Measurements from ENCODE around the gene ACAA1.
"Not testable (repeated sequence)": the region's sequence is repeated elsewhere in the genome, so short reads cannot be mapped to it uniquely, and the experiment has no call there.

The ACAA1 gene, protein sequence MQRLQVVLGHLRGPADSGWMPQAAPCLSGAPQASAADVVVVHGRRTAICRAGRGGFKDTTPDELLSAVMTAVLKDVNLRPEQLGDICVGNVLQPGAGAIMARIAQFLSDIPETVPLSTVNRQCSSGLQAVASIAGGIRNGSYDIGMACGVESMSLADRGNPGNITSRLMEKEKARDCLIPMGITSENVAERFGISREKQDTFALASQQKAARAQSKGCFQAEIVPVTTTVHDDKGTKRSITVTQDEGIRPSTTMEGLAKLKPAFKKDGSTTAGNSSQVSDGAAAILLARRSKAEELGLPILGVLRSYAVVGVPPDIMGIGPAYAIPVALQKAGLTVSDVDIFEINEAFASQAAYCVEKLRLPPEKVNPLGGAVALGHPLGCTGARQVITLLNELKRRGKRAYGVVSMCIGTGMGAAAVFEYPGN

DNA sequence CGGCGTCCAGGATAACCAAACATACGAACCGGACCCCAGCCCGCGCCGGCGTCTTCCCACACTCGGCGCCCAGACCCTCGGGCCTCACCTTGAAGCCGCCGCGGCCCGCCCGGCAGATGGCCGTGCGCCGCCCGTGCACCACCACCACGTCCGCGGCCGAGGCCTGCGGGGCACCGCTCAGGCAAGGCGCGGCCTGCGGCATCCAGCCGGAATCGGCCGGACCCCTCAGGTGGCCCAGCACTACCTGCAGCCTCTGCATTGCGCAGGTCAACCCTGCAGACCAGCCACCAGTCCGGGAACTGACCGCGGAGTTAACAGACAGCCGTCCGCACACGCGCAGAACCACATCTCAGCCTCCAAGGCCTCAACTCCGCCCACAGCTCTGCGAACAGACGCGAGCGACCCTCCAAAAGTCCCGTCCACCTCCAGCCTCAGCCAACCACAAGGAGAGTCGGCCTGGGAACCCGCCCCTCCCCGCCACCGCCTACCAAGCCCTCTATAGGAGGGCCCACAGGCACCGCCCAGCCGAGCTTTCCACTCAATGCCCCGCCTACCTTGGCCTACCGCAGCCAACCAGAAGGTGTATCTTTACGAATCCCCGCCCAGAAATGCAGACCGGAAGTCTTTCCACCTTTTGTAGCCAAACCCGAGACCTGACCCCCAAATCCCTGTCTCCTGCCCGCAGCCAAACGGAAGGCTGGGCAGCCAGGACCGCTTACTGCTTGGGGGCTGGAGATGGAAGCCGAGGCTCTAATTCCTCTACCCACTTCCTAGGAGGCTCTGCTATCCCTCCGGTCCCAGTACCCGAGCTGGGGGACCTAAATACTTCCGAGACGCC lies at the start of gene ACAA1:
ACAA1 (minus strand) TSS at position 351 of the 838 bp plus-strand sequence; CDS start at position 259, 92 bp downstream.
- DNase-seq: peak; percentile 100

DNA sequence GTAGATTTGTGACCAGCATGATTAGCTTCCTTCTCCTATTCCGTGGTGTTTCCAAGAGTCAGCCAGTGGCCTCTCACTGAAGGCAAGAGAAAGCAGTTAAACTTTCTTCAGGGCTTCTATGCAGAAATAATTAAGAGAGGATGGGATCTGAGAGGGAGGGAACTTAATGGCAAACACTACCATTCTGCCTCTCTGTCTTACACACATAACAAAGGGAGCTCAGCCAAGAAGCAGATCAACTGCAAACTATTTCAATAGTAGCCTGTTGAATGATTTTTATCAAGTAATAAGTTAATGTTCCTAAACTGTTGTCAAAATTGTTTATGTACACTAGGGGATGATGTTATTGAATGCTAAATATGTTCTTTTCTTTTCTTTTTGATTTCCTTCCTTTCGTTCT lies 40.3 kb upstream of the ACAA1 start:
- no peak for DNase-seq

DNA sequence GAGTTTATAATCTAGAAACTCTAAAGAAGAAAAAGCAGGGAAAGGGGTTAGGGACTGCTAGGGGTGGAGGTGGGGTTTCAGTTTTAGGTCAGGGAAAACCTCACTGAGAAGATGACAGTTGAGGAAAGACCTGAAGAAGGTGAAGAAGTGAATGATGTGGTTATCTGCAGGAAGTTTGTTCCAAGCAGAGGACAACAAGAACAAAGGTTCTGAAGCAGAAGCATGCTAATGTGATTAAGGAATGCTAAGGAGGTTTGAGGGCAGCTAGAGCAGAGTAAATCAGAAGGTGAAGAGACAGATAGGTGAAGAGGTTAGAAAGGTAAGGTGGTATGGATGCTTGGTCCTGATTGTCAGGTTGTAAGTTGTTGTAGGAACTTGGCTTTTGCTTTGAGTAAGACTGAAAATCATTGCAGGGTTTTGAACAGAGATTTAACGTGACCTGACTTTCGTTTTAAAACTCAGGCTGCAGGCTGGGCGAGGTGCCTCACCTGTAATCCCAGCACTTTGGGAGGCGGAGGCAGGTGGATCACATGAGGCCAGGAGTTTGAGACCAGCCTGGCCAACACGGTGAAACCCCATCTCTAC lies 37.0 kb upstream of the ACAA1 start:
- DNase-seq: no peak

DNA sequence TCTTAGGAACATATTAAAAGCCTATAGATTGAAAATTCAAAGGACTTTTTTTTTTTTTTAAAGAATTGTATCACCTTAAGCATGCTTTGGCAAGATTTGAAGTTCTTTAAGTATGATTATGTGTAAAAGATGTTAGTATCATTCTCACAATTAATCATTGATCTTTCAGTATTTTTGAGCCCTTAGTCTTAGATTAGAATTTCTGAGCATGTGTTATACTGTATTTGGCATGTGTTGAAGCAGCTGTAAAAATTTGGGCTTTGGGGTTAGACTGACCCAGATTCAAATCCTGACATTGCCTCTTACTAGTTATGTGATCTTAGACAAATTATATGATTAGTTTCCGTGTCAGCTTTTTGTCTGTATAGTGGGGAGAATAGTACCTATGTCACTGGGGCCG lies 34.7 kb upstream of the ACAA1 start:
- no peak for DNase-seq

DNA sequence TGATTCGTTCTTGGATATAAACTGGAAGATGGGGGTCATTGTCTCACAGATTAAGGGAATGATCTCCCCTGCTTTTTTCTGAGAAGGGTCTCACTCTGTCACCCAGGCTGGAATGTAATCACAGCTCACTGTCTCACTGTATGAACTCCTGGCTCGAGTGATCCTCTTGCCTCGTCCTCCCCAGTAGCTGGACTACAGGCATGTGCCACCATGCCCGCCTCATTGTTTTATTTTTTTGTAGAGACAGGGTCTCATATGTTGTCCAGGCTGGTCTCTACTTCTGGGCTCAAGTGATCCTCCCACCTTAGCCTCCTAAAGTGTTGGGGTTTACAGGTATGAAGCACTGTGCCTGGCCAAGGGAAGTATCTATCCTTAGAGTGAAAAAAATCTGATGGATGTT lies 33.8 kb upstream of the ACAA1 start:
- no peak for DNase-seq

DNA sequence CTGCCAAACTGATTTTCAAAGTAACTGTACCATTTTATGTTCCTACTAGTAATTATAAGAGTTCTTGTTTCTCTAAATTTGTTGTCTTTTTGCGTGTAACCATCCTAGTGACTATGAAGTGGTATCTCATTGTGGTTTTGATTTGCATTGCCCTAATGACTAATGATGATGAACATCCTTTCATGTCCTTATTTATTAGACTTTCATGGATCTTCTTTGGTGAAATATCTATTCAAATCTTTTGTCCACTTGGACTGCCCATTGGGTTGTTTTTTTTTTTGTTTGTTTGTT lies 32.0 kb upstream of the ACAA1 start:
- no peak for DNase-seq

DNA sequence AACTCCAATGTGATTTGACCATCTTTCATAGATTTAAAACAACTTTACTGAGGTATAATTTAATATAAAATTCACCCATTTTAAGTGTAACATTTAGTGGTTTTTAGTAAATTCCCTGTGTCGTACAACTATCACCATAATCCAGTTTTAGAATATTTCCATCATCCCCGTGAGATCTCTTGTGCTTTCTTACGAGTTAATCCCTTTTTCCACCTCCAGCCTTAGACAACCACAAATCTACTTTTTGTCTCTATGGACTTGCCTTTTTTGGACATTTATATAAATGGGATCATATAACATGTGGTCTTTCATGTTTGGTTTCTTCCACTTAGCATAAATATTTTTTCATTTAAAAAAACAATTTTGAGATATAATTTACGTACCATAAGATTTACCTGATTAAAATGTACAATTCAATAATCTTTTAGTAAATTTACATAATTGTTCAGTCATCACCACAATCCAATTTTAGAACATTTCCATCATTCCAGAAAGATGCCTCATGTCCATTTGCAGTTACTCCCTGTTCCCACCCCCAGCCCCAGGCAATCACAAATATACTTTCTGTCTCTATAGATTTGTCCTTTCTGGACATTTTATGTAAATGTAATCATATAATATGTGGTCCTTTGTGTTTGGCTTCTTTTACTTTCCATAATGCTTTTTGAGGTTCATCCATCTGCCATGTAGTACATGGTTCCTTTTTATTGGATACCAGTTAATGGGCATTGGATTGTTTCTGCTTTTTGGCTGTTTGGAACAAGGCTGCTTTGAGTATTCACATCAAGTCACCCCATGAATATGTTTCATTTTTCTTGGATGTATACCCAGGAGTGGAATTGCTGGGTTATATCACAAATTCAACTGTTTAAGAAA lies 31.5 kb upstream of the ACAA1 start:
- no peak for DNase-seq

DNA sequence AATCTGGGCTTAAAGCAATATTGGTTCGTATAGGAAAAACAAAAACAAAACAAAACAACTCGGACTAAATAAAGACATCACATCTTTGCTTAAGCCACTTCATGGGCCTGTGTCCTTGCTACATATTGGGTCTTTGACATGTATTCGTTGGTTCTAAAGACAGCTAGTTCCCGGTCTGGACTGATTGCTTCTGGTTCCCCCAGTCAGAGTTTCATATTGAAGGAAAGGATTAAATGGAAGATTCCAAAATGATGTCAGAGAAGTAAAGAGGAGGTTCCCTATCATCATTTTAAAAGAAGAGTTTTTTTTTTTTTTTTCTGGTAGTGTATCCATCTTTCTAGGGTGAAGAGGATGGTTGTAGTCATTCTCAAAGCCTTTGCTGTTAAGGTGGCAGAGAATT lies 30.7 kb upstream of the ACAA1 start:
- DNase-seq: no peak

DNA sequence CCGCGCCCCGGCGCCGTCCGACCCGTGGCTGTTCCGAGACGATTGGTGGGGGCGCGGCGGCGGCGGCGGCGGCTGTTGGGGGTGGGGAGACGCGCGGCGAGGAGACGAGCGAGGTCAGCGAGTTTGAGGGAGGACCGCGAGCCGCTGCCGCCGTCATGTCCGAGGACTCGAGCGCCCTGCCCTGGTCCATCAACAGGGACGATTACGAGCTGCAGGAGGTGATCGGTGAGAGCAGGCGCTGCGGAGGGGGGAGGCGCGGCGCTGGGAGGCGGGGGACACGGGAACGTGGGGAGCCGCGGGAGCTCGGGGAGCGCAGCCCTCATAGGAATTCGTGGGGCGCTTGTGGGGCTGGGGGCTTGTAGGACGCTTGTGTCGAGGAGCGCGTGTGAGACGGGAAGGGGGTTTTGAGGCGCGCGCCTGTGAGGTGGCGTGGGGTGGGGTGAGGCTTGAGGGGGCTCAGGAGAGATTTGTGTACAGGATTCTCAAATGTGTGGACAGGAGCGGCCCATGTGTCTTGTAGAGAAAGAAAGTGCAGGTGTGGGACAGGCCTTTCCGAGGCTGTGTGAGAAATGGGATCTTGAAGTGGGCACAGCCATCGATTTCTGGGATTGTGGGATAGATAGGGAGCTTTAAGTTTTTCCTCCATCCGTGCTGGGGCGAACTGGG lies 28.9 kb upstream of the ACAA1 start:
- no peak for DNase-seq

DNA sequence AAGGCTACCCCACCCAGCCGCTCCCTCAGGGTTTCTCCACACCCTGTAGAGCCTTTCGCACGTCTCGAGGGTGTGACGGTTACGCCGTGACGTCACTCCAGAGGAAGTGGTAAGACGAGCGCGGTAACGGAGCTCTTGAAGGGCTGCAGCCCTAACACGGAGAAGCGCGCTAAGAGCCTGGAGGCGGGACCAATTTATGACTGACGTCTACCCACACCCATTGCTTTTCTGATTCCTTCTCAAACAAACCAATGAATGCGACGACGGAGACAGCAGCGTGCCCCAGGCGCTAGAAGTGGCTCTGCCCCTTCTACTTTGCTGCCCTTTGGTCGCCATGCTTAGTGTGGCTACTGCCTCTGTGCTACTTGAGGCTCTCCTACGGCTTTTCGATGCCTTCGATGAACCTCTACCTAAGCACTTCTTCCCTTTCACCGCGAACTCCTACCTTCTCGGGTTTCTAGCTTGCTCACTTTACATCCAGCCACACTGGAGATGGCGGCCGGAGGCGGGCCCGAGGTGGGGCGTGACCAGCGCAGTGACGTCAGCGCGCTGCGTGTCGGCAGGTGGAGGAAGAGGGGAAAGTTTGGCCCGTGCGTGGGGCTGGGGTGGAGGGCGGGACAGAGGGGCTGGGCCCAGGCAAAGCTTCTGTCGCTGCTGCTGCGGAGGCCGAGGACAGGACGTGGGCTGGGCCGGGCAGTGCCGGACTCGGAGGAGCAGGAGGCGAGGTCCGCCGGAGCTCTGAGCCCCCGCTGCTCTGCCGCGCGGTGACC lies 28.2 kb upstream of the ACAA1 start, which contains the start of gene OXSR1:
OXSR1 (plus strand) TSS at position 586 of the 770 bp plus-strand sequence. CDS start 340 bp downstream, outside the sequence.
- DNase-seq: peak; percentile 99

DNA sequence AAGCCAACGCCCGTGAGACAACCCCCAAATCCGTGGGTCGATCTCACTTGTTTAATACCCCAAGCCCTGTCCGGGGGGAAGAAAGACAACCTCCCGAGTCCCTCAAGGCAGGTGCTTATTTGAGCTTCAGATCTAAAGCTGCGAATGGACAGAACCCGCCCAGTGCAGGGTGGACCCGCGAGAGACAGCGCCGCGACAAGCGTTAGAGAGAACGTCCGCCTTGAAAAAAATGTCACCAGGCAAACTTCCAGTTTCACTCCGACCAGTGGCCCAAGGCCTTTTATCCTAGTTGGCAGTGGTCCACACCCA lies 27.7 kb upstream of the ACAA1 start:
- no peak for DNase-seq

DNA sequence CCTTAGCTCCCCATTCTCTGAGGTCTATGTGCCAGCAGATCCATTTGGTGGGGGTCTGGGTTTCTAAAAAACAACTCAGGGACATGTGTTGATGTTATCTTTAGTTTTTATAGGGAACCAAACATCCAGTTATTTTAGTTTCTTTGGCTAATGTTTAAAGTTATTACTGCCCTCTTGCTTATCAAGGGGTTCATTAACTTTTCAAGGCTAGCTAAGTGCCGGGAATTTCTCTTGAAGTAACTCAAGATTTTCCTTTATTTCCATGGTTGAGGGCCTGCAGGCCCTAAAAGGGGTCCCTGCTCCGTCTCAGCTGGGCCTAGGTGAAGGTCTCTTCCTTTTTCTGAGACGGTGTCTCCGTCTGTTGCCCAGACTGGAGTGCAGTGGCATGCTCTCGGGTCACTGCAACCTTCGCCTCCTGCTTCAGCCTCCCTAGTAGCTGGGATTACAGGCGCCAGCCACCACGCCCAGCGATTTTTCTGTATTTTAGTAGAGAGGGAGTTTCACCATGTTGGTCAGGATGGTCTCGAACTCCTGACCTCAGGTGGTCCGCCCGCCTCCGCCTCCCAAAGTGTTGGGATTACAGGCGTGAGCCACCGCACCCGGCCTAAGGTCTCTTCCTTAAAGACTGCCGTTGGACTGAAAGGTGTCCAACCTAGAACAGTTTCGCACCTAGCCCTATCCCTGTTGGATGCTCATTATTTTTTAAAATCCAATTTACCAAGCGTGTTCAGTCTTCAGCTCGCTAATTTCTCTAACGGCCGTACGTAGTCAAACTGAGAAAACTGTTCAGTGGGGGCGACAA lies 27.1 kb upstream of the ACAA1 start:
- DNase-seq: no peak

DNA sequence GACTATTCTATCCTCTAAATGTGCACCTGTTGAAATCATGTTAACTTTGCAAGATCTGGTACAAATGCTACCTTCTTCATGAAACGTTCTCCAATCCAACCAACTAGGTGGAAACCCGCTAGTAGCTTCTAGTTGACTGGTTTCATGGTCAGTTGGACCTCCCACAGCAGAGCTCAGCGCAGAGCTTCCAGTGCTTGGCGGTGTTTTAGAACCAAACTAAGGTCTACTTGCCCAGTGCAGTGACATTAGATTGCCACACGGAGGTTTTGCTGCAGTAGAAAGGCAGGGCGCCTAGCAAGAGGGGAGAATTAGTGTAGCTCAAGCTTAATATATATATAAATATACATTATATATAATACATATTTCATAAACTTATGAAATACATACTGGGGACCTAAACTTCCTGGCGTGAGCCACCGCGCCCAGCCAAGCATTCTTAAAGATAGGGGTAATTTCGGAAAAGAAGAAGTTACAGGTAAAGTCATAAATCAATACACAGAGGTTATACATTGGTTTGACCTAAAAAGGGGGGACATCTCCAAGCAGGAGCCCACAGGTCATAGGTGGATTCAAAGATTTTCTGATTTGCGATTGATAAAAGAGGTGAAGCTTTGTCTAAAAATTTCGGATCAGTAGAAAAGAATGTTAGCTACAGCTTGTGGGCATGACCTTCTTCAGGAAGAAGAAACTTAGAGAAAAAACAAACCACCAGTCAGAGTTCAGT lies 26.4 kb upstream of the ACAA1 start:
- no peak for DNase-seq

DNA sequence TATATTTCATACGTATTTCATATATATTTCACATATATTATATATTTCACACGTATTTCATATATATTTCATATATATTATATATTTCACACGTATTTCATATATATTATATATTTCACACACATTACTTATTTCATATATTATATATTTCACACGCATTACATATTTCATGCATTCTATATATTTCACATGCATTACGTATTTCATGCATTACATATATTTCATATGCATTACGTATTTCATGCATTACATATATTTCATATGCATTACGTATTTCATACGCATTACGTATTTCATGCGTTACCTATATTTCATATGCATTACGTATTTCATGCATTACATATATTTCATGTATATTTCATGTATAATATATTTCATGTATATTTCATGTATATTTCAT lies 23.8 kb upstream of the ACAA1 start:
- not testable (repeated sequence) for DNase-seq

DNA sequence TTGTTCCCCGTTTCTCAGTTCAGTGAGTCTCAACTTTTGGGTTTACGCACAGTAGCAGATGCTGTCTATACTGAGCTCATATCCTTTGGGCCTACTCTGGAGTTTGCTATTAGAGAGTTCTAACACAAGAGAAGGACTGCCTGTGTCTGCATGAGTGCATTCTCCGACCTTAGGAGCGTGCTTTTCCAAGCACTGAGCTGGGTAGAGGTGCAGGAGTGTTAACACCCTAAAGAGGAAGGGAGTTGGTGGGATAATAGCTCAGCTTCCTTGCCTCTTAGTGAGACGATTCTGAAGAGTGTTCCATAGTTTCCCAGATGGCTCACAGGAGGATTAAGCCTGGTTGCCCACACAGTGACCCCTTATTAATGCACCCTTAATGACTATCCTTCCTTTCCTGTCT lies 21.5 kb upstream of the ACAA1 start:
- DNase-seq: no peak

DNA sequence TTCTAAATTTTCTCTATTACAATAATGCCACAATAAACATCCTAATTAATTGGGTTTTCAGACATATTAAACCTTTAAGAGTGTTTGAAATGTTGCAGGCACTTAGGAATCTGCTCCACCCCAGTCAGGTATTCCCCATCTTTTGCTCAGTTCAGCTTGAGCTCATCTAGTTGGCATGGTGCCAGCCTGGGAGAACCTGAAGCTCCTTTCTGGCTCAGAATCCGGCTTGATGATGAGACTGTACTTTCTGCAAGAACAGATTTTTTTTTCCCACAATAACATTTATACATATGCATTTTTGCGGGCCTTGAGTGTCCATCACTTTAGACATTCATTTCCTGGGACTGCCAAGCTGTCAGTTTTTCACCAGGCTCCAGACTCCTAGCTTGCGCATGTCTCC lies 20.7 kb upstream of the ACAA1 start:
- DNase-seq: no peak

DNA sequence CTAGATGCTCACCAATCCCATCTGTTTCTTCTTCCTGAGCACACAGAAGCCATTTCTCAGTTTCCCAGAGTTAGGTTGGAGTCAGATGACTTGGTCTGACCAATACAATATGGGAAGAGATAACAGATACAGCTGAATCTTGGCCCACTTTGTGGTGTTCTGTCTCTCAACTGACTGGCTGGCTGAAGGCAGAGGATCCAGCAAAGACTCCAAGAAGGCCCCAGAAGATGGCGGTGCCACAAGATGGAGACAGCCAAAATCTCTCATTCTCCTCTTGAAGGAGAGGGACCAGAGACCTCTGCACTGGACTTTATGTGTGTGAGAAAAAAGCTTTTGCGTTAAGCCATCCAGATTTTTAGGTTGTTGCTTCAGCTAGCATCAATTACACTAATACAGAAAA lies 20.2 kb upstream of the ACAA1 start:
- no peak for DNase-seq

DNA sequence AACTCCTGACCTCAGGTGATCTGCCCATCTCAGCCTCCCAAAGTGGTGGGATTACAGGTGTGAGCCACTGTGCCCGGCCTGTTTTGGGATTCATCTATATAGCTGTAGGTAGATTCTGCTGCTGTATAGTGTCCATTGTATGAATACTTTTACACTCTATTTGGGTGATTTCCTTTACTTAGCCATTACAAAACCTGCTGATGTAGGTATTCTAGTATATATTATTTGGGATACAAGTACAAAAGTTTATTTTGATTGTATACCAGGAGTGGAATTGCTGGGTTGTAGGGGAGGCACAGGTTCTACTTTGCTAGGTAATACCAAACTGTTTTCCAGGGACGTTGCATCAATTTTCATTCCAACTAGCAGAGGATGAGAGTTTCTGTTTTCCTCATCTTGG lies 18.9 kb upstream of the ACAA1 start:
- no peak for DNase-seq

DNA sequence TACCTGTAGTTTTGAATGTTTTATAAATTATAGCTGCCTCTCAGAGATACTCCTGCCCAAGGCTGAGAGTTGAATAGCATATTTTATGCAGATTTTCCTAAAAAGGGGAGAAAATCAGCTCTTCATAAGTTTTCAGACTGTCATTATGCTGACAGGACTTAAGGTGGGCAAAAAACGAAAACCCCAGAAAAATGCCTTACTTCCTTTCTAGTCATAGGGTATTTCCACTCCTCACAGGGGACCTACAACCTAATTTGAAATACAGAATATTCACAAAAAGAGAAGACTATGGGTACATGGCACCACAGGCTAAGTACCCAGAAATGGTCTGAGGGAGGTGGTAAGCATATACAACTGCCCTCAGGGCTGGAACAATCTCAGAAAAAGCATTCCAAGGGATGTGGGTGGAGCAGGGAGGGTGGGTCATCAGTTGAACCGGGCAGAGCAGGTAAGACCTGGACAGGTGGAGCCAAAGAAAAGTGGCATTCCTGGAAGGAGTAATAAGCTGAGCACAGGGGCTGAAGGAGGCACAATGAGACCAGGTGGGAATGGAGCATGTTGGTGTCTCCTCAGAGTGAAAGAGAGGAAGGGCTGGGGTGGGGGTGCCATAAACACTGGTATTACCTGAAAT lies 17.8 kb upstream of the ACAA1 start:
- DNase-seq: no peak
